ENCODE results near the gene IMMP2L.

IMMP2L gene

GRCh38 chr7:110839866-110840265, 722.4 kb downstream of the IMMP2L start:
- peak; percentile 50 for DNase-seq

GRCh38 chr7:110835849-110836248, 726.4 kb downstream of the IMMP2L start:
- DNase-seq, result no peak

DNA sequence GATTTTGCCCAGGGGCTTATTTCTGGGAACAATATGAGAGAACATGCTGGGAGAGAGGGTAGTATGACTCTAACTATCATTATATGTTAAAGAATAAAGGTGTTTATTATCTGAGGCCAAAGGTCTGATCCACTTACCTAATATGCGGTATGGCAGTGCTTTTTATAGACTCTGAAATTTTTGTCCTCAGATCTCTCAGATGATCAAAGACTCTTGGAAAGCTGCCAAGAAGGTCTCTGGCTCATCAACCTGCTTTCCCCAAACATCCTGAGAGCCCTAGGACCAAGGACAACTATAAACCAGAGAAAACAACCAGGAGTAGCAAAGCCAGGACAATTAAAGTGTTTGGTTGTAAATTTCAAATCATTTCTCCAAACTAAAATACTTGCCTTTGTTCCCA, 727.1 kb downstream of the IMMP2L start:
- no peak for DNase-seq

DNA sequence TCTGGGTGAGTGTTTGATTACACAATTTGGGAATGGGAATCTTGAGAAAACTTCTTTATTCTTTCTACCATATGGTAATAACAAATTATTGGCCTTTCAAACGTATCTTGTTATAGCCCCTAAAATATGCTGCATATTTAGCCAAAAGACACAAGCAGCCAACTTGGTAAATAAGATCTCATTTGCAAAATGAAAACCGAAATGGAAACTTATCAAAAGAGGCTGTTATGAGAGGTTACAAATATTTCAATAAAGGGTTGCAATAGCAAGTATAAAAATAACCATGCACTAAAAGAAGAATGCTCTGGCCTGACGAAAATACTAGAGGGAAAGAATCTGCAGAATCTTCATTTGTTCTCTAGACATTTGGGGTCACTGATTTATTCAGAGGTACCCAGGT, 730.9 kb downstream of the IMMP2L start:
- DNase-seq, result no peak

GRCh38 chr7:110830778-110831177, 731.5 kb downstream of the IMMP2L start:
- DNase-seq, result no peak

DNA sequence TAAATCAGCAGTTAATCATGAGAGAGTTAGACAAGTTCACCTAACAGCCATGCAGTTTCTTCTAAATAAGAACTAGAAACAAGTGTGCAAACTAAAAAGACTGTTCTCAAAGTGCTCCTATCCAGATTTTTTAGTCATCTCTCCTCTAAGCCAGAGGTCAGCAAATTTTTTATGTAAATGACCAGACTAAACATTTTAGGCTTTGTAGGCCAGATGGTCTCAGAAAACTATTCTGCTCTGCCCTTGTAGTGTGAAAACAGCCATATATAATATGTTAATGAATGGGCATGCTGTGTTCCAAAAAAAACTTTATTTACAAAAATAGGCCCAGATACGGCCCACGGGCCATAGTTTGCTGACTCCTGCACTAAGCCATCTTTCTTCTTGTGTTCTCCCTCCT, 734.4 kb downstream of the IMMP2L start:
- no peak for DNase-seq

DNA sequence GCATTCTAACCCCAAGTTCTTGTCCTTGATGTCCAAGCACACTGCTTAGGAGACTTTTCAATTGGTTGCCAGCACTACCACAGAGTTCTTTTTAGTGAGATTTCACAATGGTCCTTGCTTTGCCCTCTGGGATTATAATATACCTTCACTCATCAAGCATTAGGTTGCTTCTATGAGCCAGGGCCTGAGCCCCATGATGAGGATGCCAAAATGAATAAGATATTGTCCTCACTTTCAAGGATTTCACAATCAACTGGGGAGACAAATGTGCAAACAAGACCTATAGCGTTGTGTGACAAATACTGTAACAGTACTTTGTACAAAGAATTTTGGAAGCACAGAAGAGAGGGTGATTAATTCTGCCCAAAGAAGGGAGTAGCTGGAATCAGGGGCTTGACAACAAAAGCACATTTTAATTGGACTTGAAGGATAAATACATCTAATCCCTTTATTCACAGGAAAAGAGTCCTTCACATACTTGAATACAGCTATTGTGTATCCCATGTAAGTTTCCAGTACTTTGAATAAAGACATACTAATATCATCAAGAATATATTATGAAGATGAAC, 734.9 kb downstream of the IMMP2L start:
- DNase-seq, result no peak

DNA sequence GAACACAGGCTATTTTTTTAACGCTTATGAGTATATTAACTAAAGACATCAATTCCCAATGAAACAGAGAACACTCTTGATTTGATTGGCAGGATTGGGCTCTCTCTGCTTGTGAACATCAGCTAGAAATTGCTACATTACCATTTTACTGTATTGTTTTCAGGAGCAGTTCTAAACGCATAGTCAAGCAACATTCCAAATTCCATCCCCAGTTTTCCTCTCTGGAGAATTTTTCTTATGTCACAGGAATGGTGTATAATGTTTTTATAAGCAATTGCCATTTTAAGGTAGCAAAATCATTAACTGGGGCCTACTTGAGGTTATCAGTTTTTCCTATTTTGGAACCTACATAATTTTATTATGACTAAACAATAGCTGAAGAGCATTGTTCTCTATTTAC, 748.3 kb downstream of the IMMP2L start:
- no peak for DNase-seq

- no peak for DNase-seq
These were observed 752.5 kb downstream of the IMMP2L start for GRCh38 chr7:110809832-110810231.

DNA sequence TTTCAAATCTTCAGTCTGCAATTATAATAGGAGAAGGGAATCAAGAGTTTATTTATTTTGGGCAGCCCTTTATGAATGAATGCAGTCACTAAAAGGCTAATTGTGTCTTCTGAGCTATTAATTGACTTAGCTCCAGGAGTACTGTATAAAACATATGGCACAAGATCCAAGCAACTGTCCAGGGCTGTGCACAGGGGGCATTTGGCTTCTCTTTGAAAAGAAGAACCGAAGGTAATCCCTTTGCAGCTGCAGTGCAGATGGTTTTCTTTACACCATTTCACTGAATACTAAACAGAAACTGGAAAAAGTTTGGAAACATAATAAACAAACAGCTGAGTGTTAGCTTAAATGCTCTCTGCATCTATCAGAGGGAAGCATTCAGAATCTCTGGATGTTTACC, 753.9 kb downstream of the IMMP2L start:
- DNase-seq, result no peak

- DNase-seq, result no peak
These were observed 757.8 kb downstream of the IMMP2L start for GRCh38 chr7:110804501-110804900.

DNA sequence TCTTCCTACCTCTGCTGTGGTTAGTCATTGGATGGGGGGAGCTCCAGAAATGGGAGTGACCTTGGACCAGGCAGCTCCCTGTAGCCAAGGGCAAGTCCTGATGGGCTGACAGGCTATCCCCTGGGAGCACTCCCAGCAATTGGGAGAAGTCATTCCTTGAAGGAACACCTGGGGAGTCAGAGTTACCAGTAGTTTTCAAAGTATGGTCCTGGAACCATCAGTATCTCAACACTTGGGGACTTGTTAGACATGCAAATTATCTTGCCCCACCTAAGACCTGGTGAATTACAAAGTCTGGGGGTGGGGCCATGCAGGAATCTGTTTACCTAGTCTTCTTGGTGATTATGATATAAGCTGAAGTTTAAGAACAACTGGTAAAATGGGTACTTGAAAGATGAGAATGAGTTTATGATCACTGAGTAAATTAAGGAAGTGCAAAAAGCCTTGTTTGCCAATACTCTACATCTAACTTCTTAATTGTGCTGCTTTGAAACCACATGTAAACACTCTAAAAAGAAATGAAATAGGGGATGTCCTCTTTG, 758.6 kb downstream of the IMMP2L start:
- no peak for DNase-seq

- no peak for DNase-seq
These were observed 760.8 kb downstream of the IMMP2L start for GRCh38 chr7:110801502-110801901.

DNA sequence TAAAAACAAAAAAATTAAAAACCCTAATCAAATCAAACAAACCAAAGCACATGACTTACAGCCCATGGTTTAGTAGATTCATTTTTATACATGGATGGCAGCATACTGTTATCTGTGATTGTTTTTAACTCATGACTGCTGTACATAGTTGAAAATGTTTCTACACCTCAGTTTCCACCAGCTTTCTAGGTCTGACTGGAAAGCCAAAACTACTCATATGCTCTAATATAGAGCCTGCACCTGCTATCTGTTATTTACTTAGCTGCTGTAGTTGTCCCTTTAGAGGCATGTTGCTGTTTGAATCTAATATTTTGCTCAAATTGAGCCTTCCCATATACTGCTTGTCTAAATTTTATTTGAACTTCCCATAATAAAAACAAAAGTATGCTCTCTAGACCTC, 761.3 kb downstream of the IMMP2L start:
- DNase-seq, result no peak

DNA sequence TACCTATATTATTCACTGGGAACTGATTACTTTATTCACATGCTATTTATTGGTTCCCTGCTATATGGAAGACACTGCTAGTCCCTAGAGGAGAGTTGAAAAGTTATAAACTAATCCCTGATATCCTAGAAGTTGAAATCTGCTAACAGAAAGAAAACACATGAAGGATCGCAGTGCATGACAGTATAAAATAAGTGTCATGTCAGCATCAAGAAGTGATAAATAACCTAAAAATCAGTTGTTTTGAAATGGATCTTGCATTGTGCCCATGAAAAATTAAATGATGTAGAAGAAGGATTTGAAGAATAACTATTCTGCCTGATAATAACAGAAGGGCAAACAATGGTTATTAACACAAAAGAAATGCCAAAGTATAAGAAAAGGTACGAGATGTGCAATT, 764.6 kb downstream of the IMMP2L start:
- DNase-seq, result no peak

GRCh38 chr7:110790992-110791391, 771.3 kb downstream of the IMMP2L start:
- DNase-seq, result no peak

- peak; percentile 20 for DNase-seq
These were observed 775.8 kb downstream of the IMMP2L start for GRCh38 chr7:110786328-110786965.

DNA sequence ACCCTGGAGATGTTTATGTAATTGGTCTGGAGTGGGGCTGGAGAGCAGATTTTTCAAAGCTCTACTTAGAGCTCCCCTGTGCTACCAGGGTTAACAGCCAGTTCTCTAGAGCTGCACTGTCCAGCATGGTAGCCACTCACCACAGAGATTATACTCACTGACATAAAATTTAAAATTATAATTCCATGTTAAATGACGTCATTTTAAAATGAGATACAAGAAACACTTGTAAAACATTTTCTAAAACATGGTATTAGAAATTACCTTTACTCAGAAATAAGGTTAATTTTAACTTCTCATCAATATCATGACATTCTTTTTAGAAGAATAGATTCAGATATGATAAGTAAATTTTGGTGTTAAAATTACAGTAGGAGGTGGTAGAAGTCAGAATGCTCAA, 777.5 kb downstream of the IMMP2L start:
- no peak for DNase-seq

- DNase-seq, result no peak
These were observed 781.6 kb downstream of the IMMP2L start for GRCh38 chr7:110780712-110781111.

GRCh38 chr7:110779339-110779738, 783.0 kb downstream of the IMMP2L start:
- DNase-seq, result no peak

- DNase-seq, result no peak
These were observed 787.2 kb downstream of the IMMP2L start for GRCh38 chr7:110775046-110775445.

GRCh38 chr7:110774071-110774470, 788.2 kb downstream of the IMMP2L start:
- no peak for DNase-seq

GRCh38 chr7:110772615-110773014, 789.7 kb downstream of the IMMP2L start:
- DNase-seq, result no peak

DNA sequence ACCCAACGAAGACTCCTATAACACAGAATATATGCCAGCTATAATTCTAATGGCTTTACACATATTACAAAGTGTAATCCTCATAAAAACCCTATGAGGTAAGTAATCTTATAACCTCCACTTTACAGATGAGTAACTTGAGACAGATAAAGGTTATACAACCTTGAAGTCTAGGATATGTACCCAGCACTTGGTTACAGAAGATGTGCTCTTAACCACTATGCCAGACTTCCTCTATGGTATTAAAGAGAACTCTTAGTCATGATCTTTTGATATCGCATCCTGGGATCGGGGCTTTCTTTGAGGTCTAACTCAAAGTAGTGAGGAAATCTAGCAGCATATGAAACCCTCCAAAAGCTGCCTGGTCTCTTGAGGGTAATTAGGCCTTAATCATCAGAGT, 790.6 kb downstream of the IMMP2L start:
- DNase-seq, result no peak

- no peak for DNase-seq
These were observed 794.7 kb downstream of the IMMP2L start for GRCh38 chr7:110767550-110768110.
